NOMO-1 treated with dmso at 0.1 percent for 144 hours (cell line): ENCODE measurements around the gene ANKLE1.
"Not testable (repeated sequence)": the region's sequence is repeated elsewhere in the genome, so short reads cannot be mapped to it uniquely, and the experiment has no call there.

ENCODE experiments used
- DNase-seq: peaks from one replicate; lab custom pipeline; 2025; ENCODE audit not compliant: unreplicated experiment; lab: John Stamatoyannopoulos, UW

The ANKLE1 gene

DNA sequence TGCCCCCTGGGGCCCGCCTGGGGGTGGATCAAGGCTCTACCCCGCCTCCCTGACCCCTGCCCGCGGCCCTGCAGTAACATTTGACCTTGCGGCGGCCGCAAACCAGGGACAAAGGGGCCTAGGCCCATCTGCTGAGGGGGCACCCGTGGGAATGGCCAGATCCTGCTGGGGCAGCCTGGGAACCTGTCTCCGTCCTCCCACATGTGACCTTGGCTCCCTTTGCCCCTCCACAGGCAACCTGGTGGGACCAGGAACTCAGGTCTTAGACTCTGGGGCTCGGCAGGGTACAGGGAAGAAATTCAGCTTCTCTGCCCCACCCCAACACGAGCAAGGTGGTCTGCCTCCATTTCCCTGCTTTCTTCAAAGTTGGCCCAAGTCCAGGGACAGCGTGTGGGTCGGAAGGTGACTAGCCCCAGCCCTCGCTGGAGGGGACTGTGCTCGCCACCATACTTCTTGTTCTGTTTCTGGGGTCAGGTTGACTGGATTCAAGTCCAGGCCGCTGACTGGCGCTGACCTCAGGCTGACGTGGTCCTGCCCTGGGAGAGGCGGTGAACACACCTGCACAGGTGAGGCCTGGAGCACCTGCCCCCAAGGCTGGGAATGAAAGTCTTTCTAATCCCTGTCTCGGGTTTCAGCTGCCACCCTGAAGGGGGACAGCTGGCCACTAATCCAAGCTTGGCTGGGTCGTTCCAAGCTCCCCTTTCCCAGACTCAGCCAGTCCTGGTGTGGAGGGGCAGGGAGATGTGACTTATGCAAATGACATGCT, 33.5 kb upstream of the ANKLE1 start:
- DNase-seq, result no peak

DNA sequence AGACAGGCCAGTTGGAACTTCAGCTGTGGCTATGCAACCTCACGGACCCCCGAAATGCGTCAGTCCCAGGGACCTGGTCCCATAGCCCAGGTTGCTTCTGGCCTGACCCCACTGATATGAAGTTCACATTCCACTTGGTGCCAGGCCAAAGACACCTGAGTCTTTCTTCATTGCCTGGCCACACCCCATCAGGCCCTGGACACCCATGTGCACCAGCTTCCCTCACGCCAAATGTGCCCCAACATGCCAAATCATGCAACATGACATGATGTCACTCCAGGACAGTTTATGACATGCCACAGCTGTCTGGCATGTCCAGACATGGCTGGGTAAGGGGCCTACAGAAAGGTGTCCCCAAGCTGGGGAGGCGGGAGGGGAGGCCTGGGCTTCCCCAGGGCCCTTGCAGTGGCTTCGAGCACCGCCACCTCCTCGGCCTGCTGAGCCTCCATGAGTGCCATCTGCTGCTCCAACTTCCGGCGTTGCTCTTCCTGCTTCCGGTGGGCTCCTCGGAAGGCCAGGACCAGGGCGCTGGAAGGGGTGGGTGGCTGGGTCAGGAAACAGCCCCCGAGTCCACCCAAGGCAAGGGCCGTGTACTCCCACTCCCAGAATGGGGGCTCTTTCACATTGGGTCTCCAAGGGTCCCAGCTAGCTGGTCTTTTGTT, 31.7 kb upstream of the ANKLE1 start:
- DNase-seq, result no peak

GRCh38 chr19:17254636-17255035, 27.1 kb upstream of the ANKLE1 start:
- no peak for DNase-seq

DNA sequence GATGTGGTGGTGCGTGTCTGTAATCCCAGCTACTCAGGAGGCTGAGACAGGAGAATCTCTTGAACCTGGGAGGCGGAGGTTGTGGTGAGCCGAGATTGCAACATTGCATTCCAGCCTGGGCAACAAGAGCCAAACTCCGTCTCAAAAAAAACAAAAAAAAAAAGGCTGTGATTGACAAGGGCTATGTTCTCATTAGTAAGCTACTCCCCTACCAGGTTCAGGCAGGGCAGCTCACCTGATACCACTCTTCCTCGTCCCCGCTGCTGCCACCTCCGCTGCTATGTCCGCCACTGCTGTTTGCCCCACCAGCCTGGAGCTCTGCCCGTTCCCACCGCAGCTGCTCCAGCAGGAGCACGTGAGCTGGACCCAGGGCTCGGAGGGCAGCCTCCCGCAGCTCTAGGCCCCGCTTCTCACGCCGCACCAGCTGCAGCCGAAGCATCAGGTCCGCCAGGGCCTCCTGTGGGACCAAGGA, 26.5 kb upstream of the ANKLE1 start:
- DNase-seq, result no peak

- no peak for DNase-seq
Measured at GRCh38 chr19:17256130-17256529, 25.6 kb upstream of the ANKLE1 start.

- no peak for DNase-seq
Measured at GRCh38 chr19:17259118-17259780, 22.5 kb upstream of the ANKLE1 start.

GRCh38 chr19:17259934-17260333, 21.8 kb upstream of the ANKLE1 start:
- no peak for DNase-seq

- peak; percentile 81 for DNase-seq
Measured at GRCh38 chr19:17260842-17261325, 20.8 kb upstream of the ANKLE1 start.

GRCh38 chr19:17262557-17262956, 19.1 kb upstream of the ANKLE1 start:
- no peak for DNase-seq

- no peak for DNase-seq
Measured at GRCh38 chr19:17263712-17264640, 17.7 kb upstream of the ANKLE1 start.

GRCh38 chr19:17264641-17264979, 17.1 kb upstream of the ANKLE1 start, which contains the start of gene USHBP1:
USHBP1 (minus strand) TSS chr19:17264745; CDS start chr19:17264299, 446 bp downstream.
- no peak for DNase-seq

GRCh38 chr19:17266026-17266425, 15.7 kb upstream of the ANKLE1 start:
- no peak for DNase-seq

DNA sequence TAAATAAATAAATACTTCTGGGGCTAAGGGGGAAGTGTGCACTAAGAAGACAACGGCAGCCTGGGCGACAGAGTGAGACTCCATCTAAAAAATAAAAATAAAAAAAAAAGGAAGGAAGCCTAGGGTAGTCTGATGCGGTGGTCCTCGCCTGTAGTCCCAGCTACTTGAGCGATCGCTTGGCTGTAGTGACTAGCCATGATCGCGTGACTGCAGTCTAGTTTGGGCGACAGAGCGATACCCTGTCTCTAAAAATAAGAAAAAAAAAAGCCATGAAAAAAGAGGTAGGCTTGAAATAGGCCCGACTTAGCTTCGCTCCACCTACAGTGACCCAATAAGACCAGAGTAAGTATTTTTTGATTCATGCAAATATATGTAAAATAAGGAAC, 15.1 kb upstream of the ANKLE1 start:
- DNase-seq, result peak; percentile 59

DNA sequence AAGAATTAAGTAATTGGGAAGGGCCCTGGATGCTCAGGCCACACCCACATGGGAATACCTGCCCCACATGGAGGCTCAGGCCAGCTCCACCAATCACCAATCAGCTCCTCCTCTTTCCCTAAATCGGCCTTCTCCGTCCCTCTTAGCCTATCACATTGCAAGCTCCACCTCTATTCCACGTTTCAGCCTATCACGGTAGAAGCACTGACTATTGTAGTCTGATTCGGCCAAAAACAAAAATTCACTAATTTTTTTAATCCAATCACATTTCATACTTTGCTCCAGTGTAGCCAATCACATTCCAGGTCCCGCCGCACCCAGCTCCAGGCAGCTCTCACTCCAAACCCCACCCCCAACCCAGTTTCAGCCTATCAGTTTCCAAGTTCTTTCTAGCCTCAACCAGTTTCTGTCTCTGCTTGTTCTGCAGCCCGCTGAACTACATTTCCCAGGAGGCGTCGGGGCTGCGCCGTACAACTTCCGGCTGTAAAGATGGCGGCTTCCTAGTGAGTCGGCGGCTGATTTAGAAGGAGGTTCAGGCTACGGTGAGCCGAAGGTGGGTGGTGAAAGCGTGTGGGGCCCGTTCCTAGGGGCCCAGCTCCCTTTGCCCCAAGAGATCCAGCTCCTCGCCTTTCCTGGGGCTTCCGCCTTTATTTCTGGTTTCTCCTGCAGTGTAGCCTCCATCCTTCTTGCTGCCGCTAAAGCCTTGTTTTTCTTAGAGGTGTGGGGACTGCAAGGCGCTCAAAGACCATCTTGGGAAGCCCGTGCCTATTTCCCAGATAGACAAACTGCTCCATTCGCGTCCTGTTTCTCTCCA, 14.5 kb upstream of the ANKLE1 start, which contains the start of gene BABAM1:
Gene BABAM1 (plus strand): TSS at position 469 of the 814 bp plus-strand sequence. CDS start 1,364 bp downstream, outside the sequence.
- peak; percentile 98 for DNase-seq

- no peak for DNase-seq
Measured at GRCh38 chr19:17268754-17269153, 12.9 kb upstream of the ANKLE1 start.

- DNase-seq, result not testable (repeated sequence)
Measured at GRCh38 chr19:17274892-17275291, 6.8 kb upstream of the ANKLE1 start.

- DNase-seq, result no peak
Measured at GRCh38 chr19:17275441-17276175, 6.1 kb upstream of the ANKLE1 start.

DNA sequence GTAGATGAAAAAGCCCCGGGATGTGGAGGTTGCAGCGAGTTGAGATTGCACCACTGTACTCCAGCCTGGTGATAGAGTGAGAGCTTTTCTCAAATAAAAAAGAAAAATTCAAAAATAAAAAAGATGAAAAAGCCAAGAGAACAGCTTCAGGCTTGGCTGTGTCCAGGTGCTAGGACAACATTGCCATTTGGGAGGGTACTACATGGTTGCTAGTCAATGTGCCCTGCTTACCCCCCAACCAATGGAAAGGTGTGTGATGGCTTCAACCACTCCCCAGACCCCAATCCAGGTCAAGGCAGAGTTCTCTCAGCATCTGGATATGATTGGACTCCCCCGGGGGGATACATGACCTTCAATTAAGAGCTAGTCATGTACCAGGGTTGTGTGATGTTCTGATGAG, 2.3 kb upstream of the ANKLE1 start:
- DNase-seq, result no peak

DNA sequence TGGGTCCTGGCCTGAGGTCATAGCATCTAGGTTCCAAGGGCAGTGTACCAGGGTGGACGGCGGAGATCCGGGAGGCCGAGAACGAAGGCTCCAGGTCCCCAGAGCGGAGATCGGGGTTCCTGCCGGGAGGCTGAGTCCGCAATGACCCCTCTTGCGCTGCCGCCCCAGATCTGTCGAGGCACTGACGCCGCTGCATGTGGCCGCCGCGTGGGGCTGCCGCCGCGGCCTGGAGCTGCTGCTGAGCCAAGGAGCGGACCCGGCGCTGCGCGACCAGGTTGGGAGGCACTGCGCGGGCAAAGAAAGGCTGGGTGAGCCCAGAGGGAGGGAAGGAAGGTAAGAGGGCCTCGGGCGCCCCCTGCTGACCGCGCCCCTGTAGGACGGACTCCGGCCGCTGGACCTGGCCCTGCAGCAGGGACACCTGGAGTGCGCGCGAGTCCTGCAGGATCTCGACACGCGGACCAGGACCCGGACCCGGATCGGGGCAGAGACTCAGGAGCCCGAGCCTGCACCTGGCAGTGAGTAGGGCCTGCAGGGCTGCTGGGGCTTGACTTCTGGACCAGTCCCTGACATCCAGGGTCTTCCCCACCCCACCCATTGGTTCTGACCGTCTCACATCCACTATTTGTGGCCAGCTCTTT, 906 bp downstream of the ANKLE1 start:
- peak; percentile 81 for DNase-seq
